DND-41 (cell line): ENCODE data around the gene EPN2.

Experiments
- ATAC-seq: fragments of 200-7000 bp; cut with Tn5 transposase; 3 replicates; pipeline ENCODE4 v1.9.1; 2021; ENCODE audit warnings: low read depth; ENCODE audit not compliant: insufficient read depth
- DNase-seq: peaks from one replicate; pipeline ENCODE4 v3.0.0-alpha.2; 2020
- H2AFZ ChIP-seq: 2 replicates; pipeline ENCODE4 v1.6.0; 2012; ENCODE audit warnings: low read depth, low read length
- H3K27ac ChIP-seq: 2 replicates; pipeline ENCODE4 v1.5.1; 2012; ENCODE audit warnings: low read length, inconsistent platforms
- H3K27me3 ChIP-seq: fragments of 200-600 bp; sonication (generic); 2 replicates; pipeline ENCODE4 v1.6.0; 2012; ENCODE audit warnings: low read length, mild to moderate bottlenecking, inconsistent platforms; ENCODE audit not compliant: insufficient read depth, poor library complexity
- H3K36me3 ChIP-seq: 2 replicates; pipeline ENCODE4 v1.5.1; 2012; ENCODE audit warnings: low read length, inconsistent platforms; ENCODE audit not compliant: insufficient read depth
- H3K4me1 ChIP-seq: 2 replicates; pipeline ENCODE4 v1.5.1; 2012; ENCODE audit warnings: mild to moderate bottlenecking, low read length; ENCODE audit not compliant: insufficient read depth
- H3K4me2 ChIP-seq: 2 replicates; pipeline ENCODE4 v1.6.0; 2012; ENCODE audit warnings: mild to moderate bottlenecking, moderate library complexity, low read length, inconsistent platforms; ENCODE audit not compliant: insufficient read depth
- H3K4me3 ChIP-seq, 2 experiments: fragments of 200-600 bp in 1 of 2; shearing (Covaris generic) in 1 of 2; 2 replicates each; pipeline ENCODE4 v1.5.1; 2012 to 2016; ENCODE audit warnings: inconsistent platforms in 2 of 2, low read length in 2 of 2, mild to moderate bottlenecking in 2 of 2, low read depth in 1 of 2, moderate library complexity in 1 of 2
- H3K79me2 ChIP-seq: 2 replicates; pipeline ENCODE4 v1.6.0; 2012; ENCODE audit warnings: low read length, inconsistent platforms; ENCODE audit not compliant: insufficient read depth
- H3K9ac ChIP-seq: 2 replicates; pipeline ENCODE4 v1.6.0; 2012; ENCODE audit warnings: low read depth, mild to moderate bottlenecking, inconsistent platforms, low read length, moderate library complexity
- H3K9me3 ChIP-seq: 2 replicates; pipeline ENCODE4 v1.5.1; 2012; ENCODE audit warnings: low read length, moderate library complexity, mild to moderate bottlenecking, inconsistent platforms; ENCODE audit not compliant: insufficient read depth, severe bottlenecking
- H4K20me1 ChIP-seq: 2 replicates; pipeline ENCODE4 v1.6.0; 2012; ENCODE audit warnings: low read length; ENCODE audit not compliant: insufficient read depth
- CTCF ChIP-seq: IDR thresholded peaks from 2 replicates; pipeline ENCODE4 v1.5.1; 2012; ENCODE audit warnings: borderline replicate concordance, low read length, moderate library complexity, mild to moderate bottlenecking; ENCODE audit not compliant: poor library complexity, severe bottlenecking; ENCODE audit errors: extremely low read depth
- EZH2 ChIP-seq: IDR thresholded peaks from 3 replicates; pipeline ENCODE4 v1.6.1; 2012; ENCODE audit warnings: borderline replicate concordance, low read depth, mild to moderate bottlenecking, moderate library complexity, low read length, inconsistent platforms; ENCODE audit not compliant: severe bottlenecking

Gene EPN2

GRCh38 chr17:19364699-19365498, 127.7 kb downstream of the EPN2 start:
- Histone ChIP-seq H3K4me2 (no peak overlapping the region), H3K4me1 (peaks cover 17% of the 10 kb centered on the region), H3K36me3 (no peaks in the 10 kb centered on the region), H3K27ac (no peak overlapping the region), H4K20me1 (0 out of 2 replicates have a peak, but pooled peaks cover 4% of the 10 kb centered on the region), H3K9me3 (no peaks in the 10 kb centered on the region), H3K9ac (no peak overlapping the region), H3K79me2 (no peaks in the 10 kb centered on the region), H3K4me3 (no peak overlapping the region), H2AFZ (no peak overlapping the region), H3K27me3 (no peaks in the 10 kb centered on the region)
- ATAC-seq (no peak), DNase-seq (no peak)
- TF ChIP-seq EZH2 (no peak), CTCF (no peak)

GRCh38 chr17:19365499-19365817, 128.3 kb downstream of the EPN2 start:
- TF ChIP-seq CTCF = no peak
- TF ChIP-seq EZH2 = no peak
- 0 out of 2 replicates have a peak, but pooled peaks cover 2% of the 10 kb centered on the region for H4K20me1 ChIP-seq
- H3K4me3 ChIP-seq = no peak overlapping the region
- peaks cover 17% of the 10 kb centered on the region for H3K4me1 ChIP-seq
- no peaks in the 10 kb centered on the region for H3K9me3 ChIP-seq
- no peak overlapping the region for H3K9ac ChIP-seq
- no peak overlapping the region for H2AFZ ChIP-seq
- ATAC-seq (no peak), DNase-seq (no peak)
- no peaks in the 10 kb centered on the region for H3K27me3 ChIP-seq
- H3K27ac ChIP-seq = no peak overlapping the region
- H3K4me2 ChIP-seq = no peak overlapping the region
- no peaks in the 10 kb centered on the region for H3K36me3 ChIP-seq
- H3K79me2 ChIP-seq = no peaks in the 10 kb centered on the region

- ATAC-seq = no peak
- no peak overlapping the region for H3K4me2 ChIP-seq
Measured at GRCh38 chr17:19365833-19366636, 128.9 kb downstream of the EPN2 start.

More at GRCh38 chr17:19365833-19366636, 128.9 kb downstream of the EPN2 start:
- Histone ChIP-seq H3K4me1 (peaks cover 17% of the 10 kb centered on the region), H2AFZ (no peak overlapping the region), H3K27me3 (no peaks in the 10 kb centered on the region), H3K9ac (no peak overlapping the region), H3K9me3 (no peaks in the 10 kb centered on the region), H4K20me1 (peaks cover 2% of the 10 kb centered on the region; the same call in 1 of the 2 replicates), H3K27ac (no peak overlapping the region), H3K4me3 (no peak overlapping the region), H3K79me2 (no peaks in the 10 kb centered on the region), H3K36me3 (no peaks in the 10 kb centered on the region)
- no peak for TF ChIP-seq CTCF
- TF ChIP-seq EZH2 = no peak
- DNase-seq = no peak
